GM21423 (cell line): ENCODE data around the gene USP2.
A peak's percentile ranks its signal among the peaks of the same experiment; 100 is the strongest.

Experiments
- ATAC-seq: cut with Tn5 transposase; IDR thresholded peaks from one replicate; pipeline ENCODE4 v1.9.1; 2021; ENCODE audit warnings: mild to moderate bottlenecking, moderate library complexity; ENCODE audit not compliant: unreplicated experiment

USP2 gene

DNA sequence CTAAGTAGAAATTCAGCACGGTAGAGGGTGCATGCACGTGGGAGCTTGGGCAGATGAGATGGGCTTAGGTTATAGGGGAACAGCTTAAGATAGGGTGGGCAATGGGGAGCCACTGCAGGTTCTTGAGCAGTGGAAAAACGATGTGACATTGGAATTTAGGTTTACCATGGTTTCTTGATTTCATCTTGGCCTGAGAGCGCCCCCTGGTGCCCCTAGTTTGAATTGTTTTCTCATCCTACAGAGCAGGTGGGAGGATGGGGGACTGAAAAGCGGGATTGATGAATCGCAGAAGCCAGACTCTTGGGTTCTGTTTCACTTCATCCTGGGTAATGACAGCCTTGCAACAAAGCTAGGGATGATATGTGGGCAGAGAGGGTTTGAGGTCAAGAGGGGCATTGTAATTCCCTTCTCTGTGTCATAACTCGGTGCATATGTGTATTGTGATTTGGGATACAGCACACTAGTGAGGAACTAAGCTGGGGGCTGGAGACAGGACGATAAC is 57.9 kb downstream of the USP2 start:
- no peak for ATAC-seq

DNA sequence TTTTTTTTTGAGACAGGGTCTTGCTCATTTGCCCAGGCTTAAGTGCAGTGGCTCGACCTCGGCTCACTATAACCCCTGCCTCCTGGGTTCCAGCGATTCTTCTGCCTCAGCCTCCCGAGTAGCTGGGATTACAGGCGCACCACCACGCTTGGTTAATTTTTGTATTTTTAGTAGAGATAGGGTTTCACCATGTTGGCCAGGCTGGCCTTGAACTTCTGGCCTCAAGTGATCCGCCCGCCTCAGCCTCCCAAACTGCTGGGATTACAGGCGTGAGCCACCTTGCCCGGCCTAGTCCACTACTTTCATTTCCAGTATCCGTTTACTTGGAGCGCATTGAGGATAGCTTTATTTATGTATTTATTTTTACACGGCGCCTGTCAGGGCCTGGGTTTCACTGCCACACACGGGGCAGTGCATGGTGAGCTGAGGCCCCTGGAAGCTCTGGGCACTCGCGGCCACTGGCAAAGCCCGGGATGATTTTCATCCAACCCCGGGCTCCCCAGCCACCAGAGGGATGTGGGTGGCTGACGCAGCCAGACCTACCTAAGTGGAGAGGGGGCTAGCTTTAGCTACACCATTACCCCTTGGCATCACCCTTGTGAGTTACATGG is 58.5 kb downstream of the USP2 start:
- ATAC-seq: no peak

DNA sequence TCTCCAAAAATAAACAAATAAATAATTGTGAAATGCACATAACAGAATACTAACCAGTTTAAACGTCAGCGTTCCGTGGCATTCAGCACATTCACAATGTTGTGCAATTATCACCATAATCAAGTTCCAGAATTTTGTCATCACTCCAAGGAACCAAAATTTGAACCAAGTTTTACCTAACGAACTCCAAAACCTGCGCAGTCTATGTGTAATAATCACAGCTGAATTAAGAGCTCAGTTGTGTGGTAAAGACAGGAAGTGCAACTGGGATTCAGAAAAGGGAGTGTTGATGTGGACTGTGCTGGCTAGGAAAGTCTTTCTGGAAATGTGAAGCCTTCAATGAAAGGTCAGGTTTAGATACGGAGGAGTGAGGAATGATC is 59.1 kb downstream of the USP2 start:
- ATAC-seq: no peak

DNA sequence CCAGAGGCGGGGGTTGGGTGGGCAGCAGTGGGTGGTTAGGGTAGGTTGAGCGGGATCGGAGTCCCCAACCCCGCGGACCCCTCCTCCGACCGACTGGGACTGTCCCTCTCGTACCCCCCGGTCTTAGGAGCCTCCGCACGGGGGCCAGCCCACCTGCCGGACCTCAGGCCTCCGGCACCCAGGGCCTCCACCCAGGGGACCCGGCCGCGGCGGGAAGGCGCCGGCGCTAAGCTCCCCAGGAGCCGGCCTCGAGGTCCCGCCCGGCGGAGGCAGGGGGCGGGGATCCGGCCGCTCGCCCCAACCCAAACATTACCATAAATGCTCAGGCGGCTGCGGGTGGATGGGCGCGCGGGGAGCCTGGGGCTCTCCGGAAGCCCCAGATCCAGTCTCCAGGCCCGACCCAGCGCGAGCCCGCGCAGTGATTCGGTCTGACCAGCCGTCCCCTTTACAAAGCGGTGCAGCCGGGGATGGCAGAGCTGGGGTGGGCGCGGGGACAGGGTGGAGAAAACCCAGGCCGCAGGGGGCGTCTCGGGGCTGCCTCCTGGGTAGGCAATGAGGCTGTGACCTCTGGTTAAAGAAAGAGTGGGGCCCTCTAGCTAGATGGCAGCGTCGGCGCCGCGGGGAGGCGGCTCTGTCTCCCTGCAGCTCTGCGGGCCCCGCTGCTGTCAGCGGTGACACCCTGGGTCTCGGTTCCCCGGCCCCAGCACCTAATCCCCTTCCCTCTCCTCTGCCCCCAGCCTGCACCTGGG is 60.5 kb downstream of the USP2 start:
- peak; percentile 36 for ATAC-seq

DNA sequence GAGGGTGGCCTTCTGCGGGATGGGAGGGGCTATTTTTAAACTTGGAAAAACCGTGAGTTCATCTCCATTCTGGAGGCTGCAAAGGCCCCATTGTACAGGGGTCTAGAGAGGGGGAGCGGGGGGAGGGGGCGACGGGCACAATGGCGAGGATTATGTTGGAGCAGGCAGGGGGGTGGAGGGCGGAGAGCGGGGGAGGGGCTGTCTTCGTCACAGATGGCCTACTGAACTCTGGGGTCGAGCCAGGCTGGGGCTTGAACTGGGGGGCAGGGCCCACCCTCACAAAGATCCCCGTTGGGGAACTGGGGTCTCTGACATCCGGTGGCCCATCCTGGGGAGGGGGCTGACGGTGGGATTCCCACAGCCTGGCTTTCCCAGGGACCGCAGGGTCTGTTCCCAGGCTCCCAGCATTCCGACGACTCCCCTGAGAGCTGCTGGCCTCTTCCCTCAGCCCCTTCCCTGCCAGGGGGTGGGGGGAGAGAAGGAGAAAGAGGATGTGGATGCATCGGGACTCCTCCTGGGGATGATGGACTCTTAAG is 61.2 kb downstream of the USP2 start:
- no peak for ATAC-seq

DNA sequence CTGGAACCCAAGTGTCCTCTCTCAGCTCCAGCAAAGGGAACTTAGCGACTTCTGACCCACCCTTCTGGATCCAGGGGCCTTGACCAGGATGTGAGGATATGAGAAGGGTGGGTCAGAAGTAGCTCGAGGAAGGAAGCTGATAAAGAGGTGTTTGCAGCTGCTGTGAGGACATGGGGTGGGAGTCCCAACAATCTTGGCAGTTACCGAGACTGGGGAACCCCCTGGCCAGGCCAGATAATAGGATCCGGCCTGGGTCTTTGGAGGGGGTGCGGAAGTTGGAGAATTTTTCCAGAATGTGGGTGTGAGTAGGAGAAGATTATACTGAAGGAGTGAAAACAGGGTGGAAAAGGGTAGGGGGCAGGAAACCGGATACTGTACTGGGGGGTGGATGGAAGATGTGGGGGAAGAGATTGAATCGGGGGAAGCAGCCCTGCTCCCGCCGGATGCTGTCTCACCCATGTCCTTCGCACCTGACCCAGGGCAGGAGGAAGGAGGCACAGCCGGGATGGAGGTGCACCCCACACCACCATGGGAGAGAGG is 61.7 kb downstream of the USP2 start:
- ATAC-seq: no peak

DNA sequence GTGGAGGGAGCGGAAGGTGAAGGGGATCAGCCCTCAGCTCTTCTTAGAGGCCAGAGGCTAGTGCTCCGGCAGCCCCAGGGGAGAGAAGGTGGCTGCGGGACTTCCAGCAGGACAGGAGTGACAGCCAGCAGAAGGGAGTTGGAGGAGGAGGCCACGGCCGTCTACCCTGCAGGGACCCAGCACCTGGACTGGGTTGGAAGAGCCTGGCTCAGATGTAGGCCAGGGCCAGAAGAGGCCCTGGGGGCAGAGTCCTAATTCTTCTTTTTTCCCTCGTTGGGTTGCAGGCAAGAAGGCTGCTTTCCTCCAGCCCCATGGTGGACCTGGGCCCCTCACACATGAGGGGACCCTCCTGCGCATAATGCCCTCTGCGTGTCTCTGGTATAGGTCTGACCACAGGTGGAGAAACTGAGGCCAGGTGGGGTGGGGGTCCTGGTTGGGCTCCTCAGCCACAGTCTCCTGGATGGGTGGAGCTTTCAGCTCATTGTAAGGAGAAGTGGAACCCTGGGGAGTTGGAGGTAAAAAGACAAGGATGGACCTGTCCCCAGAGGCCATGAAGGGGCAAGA is 62.3 kb downstream of the USP2 start:
- no peak for ATAC-seq

DNA sequence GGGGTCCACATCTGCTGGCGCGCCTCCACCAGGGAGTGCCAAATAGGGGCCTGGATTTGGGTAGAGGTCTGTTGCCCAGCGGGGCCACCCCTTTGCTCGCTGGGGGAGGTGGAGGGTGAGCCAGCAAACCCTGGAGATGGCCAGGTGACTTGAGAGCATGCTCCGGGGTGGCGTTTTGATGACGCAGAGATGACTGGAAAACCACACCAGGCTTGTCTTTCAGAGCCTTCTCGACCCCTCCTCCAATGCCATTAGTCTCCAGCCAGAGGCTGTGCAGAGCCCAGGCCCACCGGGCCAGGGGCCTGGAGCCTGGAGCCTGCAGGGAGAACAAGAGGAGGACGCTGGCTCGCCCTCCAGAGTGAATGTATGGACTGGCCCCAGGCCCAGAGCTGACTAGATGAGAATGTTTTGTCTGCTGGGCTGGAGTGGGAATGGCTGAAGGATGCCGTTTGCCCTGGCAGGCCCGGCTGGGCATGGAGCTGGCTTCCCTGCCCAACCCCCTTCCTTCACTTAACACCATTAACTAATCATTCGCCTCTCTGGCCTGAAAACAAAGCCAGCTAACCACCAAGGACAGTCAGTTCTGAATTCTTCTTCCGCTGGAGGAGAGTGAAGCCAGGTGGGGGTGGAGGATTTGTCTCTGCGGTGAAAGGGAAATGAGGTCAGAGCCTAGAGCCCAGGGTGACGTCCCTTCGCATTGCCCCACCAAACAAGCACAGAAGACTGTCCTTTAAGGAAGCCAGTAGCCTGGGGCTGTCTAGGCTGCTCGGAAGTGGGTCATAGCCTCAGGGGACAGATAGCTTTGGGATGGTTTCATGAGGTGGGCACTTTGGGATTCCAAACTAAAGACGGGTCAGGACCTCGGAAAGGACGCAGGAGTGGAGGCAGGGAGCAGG is 63.0 kb downstream of the USP2 start:
- ATAC-seq: no peak

DNA sequence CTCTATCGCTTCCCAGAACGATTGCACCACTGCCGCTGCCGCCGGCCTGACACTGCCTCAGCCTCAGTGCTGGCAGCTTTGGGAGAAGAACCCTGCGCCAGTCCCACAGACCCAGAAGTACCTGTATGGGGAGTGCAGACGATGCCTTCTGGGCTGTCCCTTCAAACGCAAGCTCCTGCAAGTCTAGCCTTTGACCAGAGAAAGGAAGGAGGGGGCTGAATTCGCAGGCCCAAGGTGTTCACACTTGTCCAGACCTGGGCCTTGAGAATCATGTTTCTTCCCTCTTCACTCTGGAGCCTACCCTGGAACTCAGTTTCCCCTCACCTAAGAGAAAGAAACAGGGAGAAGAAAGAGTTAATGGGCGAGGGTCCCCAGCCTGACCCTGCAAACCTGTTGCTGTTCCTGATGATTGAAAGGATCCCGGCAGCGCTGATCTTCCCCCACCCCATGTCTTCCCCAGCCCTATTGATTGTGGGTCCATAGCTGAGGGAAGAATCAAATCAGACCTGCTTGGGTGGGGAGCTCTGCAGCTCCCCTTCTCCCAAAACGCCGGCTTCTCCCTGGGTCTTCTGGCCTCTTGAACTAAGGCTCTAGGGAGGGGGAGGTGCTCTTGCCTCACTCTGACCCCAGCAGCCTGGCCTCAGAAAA is 63.8 kb downstream of the USP2 start:
- ATAC-seq: no peak

DNA sequence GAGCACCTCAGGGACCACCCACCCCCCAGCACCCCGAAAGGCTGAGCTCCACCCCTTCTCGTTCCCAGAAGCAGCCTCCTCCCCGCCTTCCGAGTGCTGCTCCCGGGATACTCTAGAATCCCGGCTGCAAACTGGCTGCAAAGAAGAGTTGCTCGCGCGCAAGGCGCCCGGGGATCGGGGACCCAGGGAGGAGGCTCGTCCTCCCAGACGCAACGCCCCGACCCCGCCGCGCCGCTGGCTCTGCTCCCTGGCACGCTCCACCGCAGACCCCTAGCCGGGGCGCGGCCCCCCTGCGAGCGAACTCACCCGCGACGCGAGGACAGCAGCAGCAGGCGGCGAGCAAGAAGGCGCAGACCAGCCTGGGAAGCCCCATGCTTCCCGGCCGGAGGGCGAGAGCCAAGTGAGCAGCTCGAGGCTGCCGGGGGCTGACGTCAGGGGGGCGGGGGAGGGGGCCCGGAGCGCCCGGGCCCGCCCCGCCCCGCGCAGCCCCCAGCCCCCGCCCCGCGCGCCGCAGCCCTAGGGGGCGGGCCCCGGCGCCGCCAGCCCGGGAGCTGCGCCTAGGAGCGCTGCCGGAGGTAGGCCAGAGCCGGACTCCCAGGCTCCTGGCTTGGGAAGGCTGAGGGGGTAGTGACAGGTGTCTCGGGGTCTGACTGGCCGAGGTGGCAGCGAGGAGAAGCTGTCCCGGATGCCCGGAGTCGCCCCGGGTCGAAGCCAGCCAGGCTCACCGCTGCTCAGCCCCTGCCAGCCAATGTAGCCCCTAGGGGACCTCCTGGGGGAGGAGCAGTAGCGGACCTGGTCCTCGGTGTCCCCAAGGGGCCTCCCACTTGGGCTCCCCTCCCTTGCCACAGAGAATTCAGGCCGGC is 64.5 kb downstream of the USP2 start, which contains the start of gene MCAM:
MCAM (minus strand) TSS at position 402 of the 863 bp plus-strand sequence; CDS start at position 373, 29 bp downstream.
- no peak for ATAC-seq

DNA sequence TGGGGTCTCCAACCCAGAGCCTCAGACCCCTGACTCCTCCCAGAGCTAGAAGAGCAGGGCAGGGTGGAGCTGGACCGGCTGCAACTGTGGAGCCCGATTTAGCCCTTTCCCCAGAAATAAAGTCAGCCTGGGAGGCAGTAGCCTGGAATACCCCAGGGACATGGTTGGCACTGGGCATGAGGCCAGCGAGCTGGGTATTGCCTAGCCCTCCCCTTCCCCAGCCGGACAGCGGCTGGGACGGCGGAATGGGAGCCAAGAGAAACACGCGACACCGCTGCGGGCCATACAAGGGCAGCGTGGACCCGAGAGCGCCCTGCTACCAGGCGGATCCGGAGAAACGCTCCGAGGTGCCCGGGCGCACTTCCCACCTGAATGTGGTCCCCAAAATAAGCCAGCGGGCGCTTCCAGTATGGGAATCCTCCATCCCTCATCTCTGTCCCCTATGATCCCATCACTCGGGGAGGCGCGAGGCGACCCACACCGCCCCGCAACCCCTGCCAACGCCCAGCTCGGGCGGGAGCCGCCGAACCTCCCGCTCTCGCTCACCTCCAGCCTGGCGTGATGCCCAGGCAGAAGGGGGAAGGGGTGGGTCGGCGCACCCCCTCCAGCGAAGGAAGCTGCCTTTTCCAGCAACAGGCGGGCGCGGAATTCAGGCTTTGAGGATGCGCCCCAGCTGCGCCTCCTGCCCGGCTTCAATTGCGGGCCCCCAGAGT is 65.3 kb downstream of the USP2 start:
- no peak for ATAC-seq

DNA sequence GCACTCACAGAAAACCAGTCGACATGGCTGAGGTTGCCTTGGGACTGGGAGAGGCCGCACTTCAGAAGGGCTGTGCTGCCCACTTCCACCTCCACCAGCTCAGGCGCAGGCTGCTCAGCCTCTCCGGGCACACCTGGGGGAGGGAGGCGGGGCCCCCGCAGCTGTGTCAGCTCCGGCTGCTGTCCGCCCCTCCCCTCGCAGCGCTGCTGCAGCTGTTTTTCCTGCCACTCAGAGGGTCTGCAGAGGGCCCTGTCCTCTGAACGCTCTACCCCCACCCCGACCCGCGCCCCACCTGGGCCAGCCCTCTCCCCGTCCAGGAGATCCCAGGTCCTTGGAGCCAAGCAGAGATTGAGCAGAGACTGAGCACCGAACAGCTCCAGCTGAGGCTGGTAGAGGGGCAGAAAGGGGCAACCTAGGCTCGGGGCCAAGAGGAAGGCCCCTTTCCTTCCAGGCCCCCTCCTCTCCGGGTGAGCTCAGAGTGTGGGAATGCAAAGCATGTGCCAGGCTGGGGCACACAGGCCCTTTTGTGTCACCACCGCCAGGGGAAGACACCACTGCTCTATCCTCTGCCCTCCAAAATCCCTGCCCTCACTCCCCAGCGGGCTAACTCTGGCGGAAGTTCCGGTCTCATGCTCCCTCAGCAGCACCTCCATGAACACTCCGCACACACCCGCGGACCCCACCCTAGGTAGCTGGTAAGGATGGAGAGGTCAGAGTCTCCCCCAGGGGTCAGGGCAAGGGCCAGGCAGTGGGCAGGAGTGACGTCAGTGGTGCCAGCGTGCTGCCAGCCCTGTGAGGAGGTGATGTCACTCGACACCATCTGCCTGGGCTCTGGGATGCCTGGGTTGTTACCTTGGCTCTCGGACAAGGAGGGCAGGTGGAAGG is 66.1 kb downstream of the USP2 start:
- no peak for ATAC-seq

DNA sequence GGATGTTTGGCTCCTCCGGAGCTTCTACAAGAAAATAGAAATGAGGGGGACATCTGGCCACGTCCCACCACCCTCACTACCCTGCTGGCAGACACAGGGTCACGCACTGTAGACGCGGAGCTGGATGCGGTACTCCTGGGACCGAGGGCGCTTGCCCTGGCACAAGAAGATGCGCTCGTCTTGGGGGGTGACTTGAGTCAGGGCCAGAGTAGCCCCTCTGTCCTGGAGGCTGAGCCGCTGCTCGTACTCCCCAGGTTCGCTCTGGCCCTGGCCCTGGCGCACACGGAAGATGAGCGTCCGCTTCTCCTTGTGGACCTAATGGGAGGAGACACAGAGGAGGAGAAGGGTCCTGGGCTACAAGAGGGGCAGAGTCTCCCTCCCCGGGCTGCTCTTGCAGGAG is 66.8 kb downstream of the USP2 start:
- no peak for ATAC-seq

DNA sequence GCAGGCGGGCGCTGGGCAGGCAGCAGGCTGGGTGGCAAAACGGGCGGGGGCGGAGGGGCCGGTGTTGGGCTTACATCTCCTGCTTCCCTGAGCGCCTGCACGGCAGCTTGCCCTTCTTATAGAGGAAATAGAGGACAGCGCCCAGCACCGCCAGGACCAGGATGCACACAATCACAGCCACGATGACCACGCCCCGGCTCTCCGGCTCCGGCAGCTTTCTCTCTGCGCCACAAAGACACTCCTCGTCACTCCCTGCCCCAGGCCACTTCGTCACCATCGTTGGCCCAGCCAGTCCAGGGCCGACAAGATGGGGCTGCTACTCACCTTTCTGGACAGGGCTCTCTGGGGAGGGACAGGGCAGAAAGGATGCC is 70.8 kb downstream of the USP2 start:
- no peak for ATAC-seq

DNA sequence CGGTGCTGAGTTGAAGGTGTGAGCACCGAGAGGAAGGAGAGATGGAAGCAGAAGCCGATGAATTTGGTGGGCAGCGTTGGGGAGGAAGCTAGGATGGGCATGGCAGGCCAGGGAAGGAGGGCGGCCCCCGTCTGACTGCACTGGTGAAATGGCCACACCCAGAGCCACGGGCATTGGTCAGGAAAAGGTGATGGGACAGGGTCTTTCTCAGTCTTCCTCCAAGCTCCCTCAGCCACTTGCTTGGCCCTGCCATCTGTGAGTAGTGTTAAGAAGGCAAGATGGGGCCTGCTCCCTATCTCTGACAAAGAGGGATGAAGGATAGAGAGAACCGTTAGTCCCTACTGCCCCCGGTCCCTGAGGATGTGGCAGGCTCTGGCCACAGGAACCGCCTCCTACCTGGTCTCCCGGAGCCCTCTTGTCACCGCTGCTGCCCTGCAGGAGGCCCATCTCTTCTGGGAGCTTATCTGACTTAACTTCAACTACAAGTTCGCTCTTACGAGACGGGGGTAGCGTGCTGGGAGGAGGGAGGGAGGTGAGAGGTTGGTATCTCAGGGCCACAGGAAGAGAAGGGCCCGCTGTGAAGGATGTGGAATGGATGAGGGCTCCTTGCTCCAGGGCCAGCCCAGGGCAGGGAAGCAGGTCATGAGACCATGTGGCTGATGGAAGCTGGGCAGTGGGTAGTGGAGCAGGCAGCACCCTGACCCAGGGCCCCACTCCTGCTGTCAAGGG is 71.4 kb downstream of the USP2 start:
- no peak for ATAC-seq

DNA sequence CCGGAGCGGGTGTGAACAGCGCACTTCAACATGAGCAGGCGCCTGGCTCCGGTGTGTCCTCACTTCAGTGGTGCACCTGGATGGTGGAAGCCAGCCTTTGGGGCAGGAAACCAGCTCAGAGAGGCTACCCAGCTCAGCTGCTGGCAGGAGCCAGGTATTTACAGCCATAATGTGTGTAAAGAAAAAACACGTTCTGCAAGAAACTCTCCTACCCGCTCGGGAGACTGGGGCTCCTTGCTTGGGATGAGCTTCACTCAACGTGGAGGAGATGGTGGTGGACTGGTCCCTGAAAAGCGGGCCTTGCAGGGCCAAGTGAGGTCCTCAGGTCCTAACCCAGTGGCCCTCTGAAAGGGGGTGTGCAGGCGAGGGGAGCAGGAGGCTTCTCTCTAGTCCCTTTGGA is 72.1 kb downstream of the USP2 start:
- no peak for ATAC-seq

DNA sequence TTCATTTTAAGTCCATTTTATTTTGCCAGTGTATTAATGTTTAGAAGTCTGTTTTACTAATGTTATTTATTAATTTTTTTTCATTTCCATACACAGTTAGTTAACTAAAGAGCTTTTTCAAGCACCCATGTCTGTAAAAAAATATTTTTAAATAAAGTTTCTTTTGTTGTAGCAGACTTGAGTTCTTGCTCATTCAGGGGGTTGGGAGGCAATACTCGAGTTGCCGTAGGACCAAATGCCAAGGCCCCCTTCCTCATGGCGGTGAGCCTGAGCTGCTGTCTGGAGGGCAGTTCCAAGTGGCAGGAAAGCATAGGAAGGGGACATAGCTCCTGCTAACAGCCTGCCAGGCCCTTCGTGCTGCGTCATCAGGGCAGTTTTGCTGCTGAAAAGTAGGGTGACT is 73.5 kb downstream of the USP2 start:
- ATAC-seq: no peak
